Measurements from ENCODE around the gene SDK1. TPM values are rescaled to one million over a fixed set of nuclear protein-coding genes. Genes with fewer than 3 reads are reported as not detected.

The SDK1 gene
- total RNA-seq, 1 donor from 2014 or later: 1.3 TPM

GRCh38 chr7:4196121-4196819, 895.2 kb downstream of the SDK1 start:
- Mint-ChIP-seq H3K36me3 (ENCODE audit: low read depth) (no peaks in the 10 kb centered on the region), H3K4me1 (no peaks in the 10 kb centered on the region), H3K4me3 (no peak overlapping the region), H3K9me3 (no peaks in the 10 kb centered on the region), H3K27me3 (no peaks in the 10 kb centered on the region), H3K27ac (no peak overlapping the region)
- intact Hi-C loops (cut with micrococcal nuclease): no loop called here
- ATAC-seq (ENCODE audit: low read depth): no peak
- no peak for DNase-seq
- TF ChIP-seq CTCF (IDR thresholded peaks at IDR 0.05): no peak
- POLR2A ChIA-PET: no interaction called here
- CTCF ChIA-PET: no interaction called here

- Mint-ChIP-seq H3K27ac (no peak overlapping the region), H3K4me1 (no peaks in the 10 kb centered on the region), H3K4me3 (no peak overlapping the region), H3K36me3 (ENCODE audit: low read depth) (no peaks in the 10 kb centered on the region), H3K27me3 (no peaks in the 10 kb centered on the region), H3K9me3 (no peaks in the 10 kb centered on the region)
- DNase-seq (no peak), ATAC-seq (ENCODE audit: low read depth) (no peak)
- intact Hi-C loops (cut with micrococcal nuclease): no loop called here
- CTCF ChIA-PET: no interaction called here
- no peak for TF ChIP-seq CTCF (IDR thresholded peaks at IDR 0.05)
- POLR2A ChIA-PET: no interaction called here
These were observed 897.2 kb downstream of the SDK1 start for GRCh38 chr7:4198301-4198700.

DNA sequence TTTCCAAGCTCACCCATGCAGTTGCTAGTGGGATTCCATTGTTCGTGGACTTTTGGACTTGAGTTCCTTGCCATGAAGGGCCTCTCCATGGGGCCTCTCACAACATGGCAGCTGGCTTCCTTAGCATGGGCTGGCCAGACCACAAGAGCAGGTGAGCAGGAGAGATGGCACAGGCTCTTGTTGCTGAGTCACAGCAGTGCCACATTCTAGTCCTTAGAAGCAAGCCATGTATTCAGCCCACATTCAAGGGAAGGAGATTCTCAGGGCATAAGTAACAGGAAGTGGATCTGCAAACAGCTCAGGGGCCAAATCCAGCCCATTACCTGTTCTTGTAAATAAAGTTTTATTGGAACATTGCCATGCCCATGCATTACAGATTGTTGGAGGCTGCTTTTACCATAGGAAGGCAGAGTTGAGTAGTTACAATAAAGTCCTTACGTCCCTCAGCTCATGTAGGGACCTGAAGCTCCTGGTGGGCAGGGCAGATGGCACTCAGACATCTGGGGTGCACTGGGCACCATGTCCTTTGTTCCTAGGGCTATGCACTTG, 899.6 kb downstream of the SDK1 start:
- ChIA-PET POLR2A (no interaction called here), CTCF (no interaction called here)
- H3K9me3 Mint-ChIP-seq: no peaks in the 10 kb centered on the region
- H3K4me1 Mint-ChIP-seq: no peaks in the 10 kb centered on the region
- intact Hi-C loops (cut with micrococcal nuclease): no loop called here
- ATAC-seq (ENCODE audit: low read depth) (no peak), DNase-seq (no peak)
- H3K4me3 Mint-ChIP-seq: no peak overlapping the region
- no peak for TF ChIP-seq CTCF (IDR thresholded peaks at IDR 0.05)
- H3K36me3 Mint-ChIP-seq (ENCODE audit: low read depth): no peaks in the 10 kb centered on the region
- no peak overlapping the region for H3K27ac Mint-ChIP-seq
- no peaks in the 10 kb centered on the region for H3K27me3 Mint-ChIP-seq

DNA sequence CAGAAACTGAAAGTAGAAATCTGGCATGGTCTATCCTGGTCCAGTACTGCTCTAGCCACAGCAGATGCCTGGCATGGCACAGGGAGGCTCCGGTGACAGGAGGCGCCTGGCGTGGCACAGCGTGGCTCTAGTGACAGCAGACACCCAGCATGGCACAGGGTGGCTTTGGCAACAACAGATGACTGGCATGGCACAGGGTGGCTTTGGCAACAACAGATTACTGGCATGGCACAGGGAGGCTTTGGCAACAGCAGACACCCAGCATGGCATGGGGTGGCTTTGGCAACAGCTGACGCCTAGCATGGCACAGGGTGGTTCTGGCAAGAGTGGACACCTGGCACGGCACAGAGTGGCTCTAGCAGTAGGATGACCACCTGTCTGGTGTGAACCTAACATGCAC, 900.5 kb downstream of the SDK1 start:
- Mint-ChIP-seq H3K9me3 (no peaks in the 10 kb centered on the region), H3K4me3 (no peak overlapping the region), H3K4me1 (no peaks in the 10 kb centered on the region), H3K36me3 (ENCODE audit: low read depth) (no peaks in the 10 kb centered on the region), H3K27ac (no peak overlapping the region), H3K27me3 (no peaks in the 10 kb centered on the region)
- ChIA-PET CTCF (no interaction called here), POLR2A (no interaction called here)
- ATAC-seq (ENCODE audit: low read depth) (no peak), DNase-seq (no peak)
- TF ChIP-seq CTCF (IDR thresholded peaks at IDR 0.05): no peak
- intact Hi-C loops (cut with micrococcal nuclease): no loop called here

DNA sequence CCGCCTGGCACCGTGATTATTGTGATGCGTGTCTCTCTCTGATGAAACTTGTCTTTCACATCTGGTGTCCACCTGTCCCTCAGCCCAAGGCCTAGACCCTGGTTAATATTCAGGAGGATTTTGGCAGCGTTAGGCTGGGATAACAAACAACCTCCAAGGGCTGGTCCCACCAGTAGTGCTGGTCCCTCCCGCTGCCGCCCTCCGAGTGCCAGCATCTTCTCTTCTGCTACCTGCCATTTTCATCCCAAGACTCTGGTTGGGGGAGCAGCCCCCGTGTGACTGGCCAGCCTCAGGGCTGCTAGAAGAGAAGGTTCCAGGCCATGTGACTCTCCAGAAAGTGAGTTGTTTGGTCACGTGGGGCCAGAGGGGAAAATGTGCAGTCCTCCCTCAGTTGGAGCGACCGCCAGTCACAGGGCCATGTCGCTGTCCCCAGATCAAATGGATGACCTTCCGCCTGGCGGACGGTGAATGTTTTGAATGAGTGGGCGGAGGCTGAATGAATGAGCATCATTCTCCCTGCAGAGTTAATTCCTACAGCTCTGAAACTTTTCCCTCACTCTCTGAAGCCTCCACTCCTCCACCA, 901.2 kb downstream of the SDK1 start:
- CTCF ChIA-PET: no interaction called here
- H3K4me3 Mint-ChIP-seq: no peak overlapping the region
- no peaks in the 10 kb centered on the region for H3K4me1 Mint-ChIP-seq
- no peaks in the 10 kb centered on the region for H3K9me3 Mint-ChIP-seq
- no peak for ATAC-seq (ENCODE audit: low read depth)
- no peak for TF ChIP-seq CTCF (IDR thresholded peaks at IDR 0.05)
- no peak overlapping the region for H3K27ac Mint-ChIP-seq
- H3K27me3 Mint-ChIP-seq: no peaks in the 10 kb centered on the region
- no peaks in the 10 kb centered on the region for H3K36me3 Mint-ChIP-seq (ENCODE audit: low read depth)
- intact Hi-C loops (cut with micrococcal nuclease): no loop called here
- no peak for DNase-seq
- POLR2A ChIA-PET: no interaction called here

All from activated B cell treated with CpG ODN at 0.5 μM for 24 hours (primary cell).